ENCODE data around the gene ZNF804A. TPM values are rescaled to one million over a fixed set of nuclear protein-coding genes. Genes with fewer than 3 reads are reported as not detected.

ZNF804A gene
- polyA plus RNA-seq, 3 donors, result 0.83 to 3.7 (median 1.8) TPM

GRCh38 chr2:184681642-184682321, 83.5 kb downstream of the ZNF804A start:
- Histone ChIP-seq H3K4me1 (ENCODE audit: control insufficient read depth in 1 of 2, insufficient read depth in 2 of 2, low read length in 2 of 2) (no peaks in the 10 kb centered on the region), H4K20me1 (ENCODE audit: insufficient read depth, low read length) (no peaks in the 10 kb centered on the region), H3K27me3 (ENCODE audit: control insufficient read depth in 2 of 2, insufficient read depth in 2 of 2, low read length in 2 of 2) (no peaks in the 10 kb centered on the region), H3K4me3 (replicated peaks in 1 of 3; ENCODE audit: low read depth in 2 of 3, low read length in 3 of 3) (no peak overlapping the region), H3K36me3 (replicated peaks in 1 of 2; ENCODE audit: control insufficient read depth in 1 of 2, insufficient read depth in 2 of 2, low read length in 2 of 2) (no peaks in the 10 kb centered on the region), H2AFZ (ENCODE audit: insufficient read depth, low read depth, low read length, poor library complexity, severe bottlenecking) (no peak overlapping the region), H3K9ac (ENCODE audit: insufficient read depth, low read length, poor library complexity, severe bottlenecking) (no peak overlapping the region), H3K27ac (ENCODE audit: low read depth in 1 of 2, low read length in 2 of 2) (no peak overlapping the region), H3K4me2 (replicated peaks; ENCODE audit: extremely low read depth, low read length, poor library complexity, severe bottlenecking) (no peak overlapping the region), H3K9me3 (replicated peaks in 1 of 2; ENCODE audit: control insufficient read depth in 1 of 2, insufficient read depth in 1 of 2, low read length in 2 of 2) (peaks cover 5 to 21% of the 10 kb centered on the region in 2 donors), H3K79me2 (ENCODE audit: insufficient read depth, low read length) (no peaks in the 10 kb centered on the region)
- H3K9me3 Mint-ChIP-seq, result peaks cover 5 to 25% (median 8%) of the 10 kb centered on the region in 7 donors
- H3K4me1 Mint-ChIP-seq, result no peaks in the 10 kb centered on the region
- H3K36me3 Mint-ChIP-seq, result no peaks in the 10 kb centered on the region
- 95% methylated on average over 7 of the region's 10 CpGs for WGBS (ENCODE audit: insufficient coverage)
- H3K4me3 Mint-ChIP-seq, result no peak overlapping the region
- peaks cover 0 to 5% (median 0%) of the 10 kb centered on the region in 3 donors for H3K27me3 Mint-ChIP-seq (ENCODE audit: low read depth in 3 of 3)
- H3K27ac Mint-ChIP-seq, result no peak overlapping the region
- DNase-seq, result no peak
- no peak for TF ChIP-seq CTCF (IDR thresholded peaks at IDR 0.05)
- intact Hi-C loops (cut with micrococcal nuclease), result no loop called here

- H4K20me1 ChIP-seq (ENCODE audit: insufficient read depth, low read length), result no peaks in the 10 kb centered on the region
- no peak overlapping the region for H3K4me2 ChIP-seq (replicated peaks; ENCODE audit: extremely low read depth, low read length, poor library complexity, severe bottlenecking)
- no peak overlapping the region for H3K27ac ChIP-seq (ENCODE audit: low read depth in 1 of 2, low read length in 2 of 2)
- H3K36me3 Mint-ChIP-seq, result no peaks in the 10 kb centered on the region
- DNase-seq, result no peak
- H3K4me1 Mint-ChIP-seq, result no peaks in the 10 kb centered on the region
- H2AFZ ChIP-seq (ENCODE audit: insufficient read depth, low read depth, low read length, poor library complexity, severe bottlenecking), result no peak overlapping the region
- H3K27me3 ChIP-seq (ENCODE audit: control insufficient read depth in 2 of 2, insufficient read depth in 2 of 2, low read length in 2 of 2), result no peaks in the 10 kb centered on the region
- no peak overlapping the region for H3K4me3 Mint-ChIP-seq
- whole genome bisulfite sequencing (ENCODE audit: insufficient coverage), result no CpG with 5 or more reads among the region's 3 CpGs
- H3K4me1 ChIP-seq (ENCODE audit: control insufficient read depth in 1 of 2, insufficient read depth in 2 of 2, low read length in 2 of 2), result no peaks in the 10 kb centered on the region
- peaks cover 0 to 5% (median 0%) of the 10 kb centered on the region in 3 donors for H3K27me3 Mint-ChIP-seq (ENCODE audit: low read depth in 3 of 3)
- H3K9me3 Mint-ChIP-seq, result peaks cover 2 to 25% (median 8%) of the 10 kb centered on the region in 7 donors
- H3K9ac ChIP-seq (ENCODE audit: insufficient read depth, low read length, poor library complexity, severe bottlenecking), result no peak overlapping the region
- no peaks in the 10 kb centered on the region for H3K79me2 ChIP-seq (ENCODE audit: insufficient read depth, low read length)
- no peak overlapping the region for H3K4me3 ChIP-seq (replicated peaks in 1 of 3; ENCODE audit: low read depth in 2 of 3, low read length in 3 of 3)
- intact Hi-C loops (cut with micrococcal nuclease), result no loop called here
- H3K9me3 ChIP-seq (replicated peaks in 1 of 2; ENCODE audit: control insufficient read depth in 1 of 2, insufficient read depth in 1 of 2, low read length in 2 of 2), result peaks cover 5 to 21% of the 10 kb centered on the region in 2 donors
- no peak overlapping the region for H3K27ac Mint-ChIP-seq
- no peaks in the 10 kb centered on the region for H3K36me3 ChIP-seq (replicated peaks in 1 of 2; ENCODE audit: control insufficient read depth in 1 of 2, insufficient read depth in 2 of 2, low read length in 2 of 2)
- no peak for TF ChIP-seq CTCF (IDR thresholded peaks at IDR 0.05)
These were observed 85.6 kb downstream of the ZNF804A start for GRCh38 chr2:184683911-184684310.

All from CD14-positive monocyte (primary cell).